A673 (cell line): Measurements from ENCODE around the gene TRPV4. TPM values are rescaled to one million over a fixed set of nuclear protein-coding genes. Genes with fewer than 3 reads are reported as not detected.

Experiments used
- BruUV-seq: library from RNA; stranded (reverse); fragments of 400-500 nt; replicated peaks from 2 replicates; lab custom pipeline; 2021; lab: Mats Ljungman, UMichigan
- CTCF ChIA-PET: fragments of 300-600 bp; sonication (Branson Sonifier 250); formaldehyde crosslinking; loops from one replicate; lab custom pipeline; 2022; ENCODE audit warnings: antibody characterized with exemption; lab: Charles Lee
- POLR2A ChIA-PET: fragments of 300-600 bp; sonication (Branson Sonifier 250); formaldehyde crosslinking; loops from one replicate; lab custom pipeline; 2022; ENCODE audit warnings: antibody characterized with exemption; ENCODE audit not compliant: low non-redundant PET; lab: Charles Lee
- DNase-seq: peaks from one replicate; pipeline ENCODE4 v3.0.0-alpha.2; 2015; ENCODE audit warnings: low spot score
- H3K27ac ChIP-seq: fragments of 200-600 bp; sonication (generic); 2 replicates; pipeline ENCODE4 v1.5.1; 2016; ENCODE audit warnings: mixed run types, low read depth, mild to moderate bottlenecking, mixed read lengths, antibody characterized with exemption, low read length; ENCODE audit not compliant: poor library complexity, severe bottlenecking
- H3K27me3 ChIP-seq: fragments of 200-600 bp; sonication (generic); replicated peaks from 2 replicates; pipeline ENCODE4 v1.6.1; 2017; ENCODE audit warnings: mixed run types, low read depth, mild to moderate bottlenecking, mixed read lengths, antibody characterized with exemption, low read length; ENCODE audit not compliant: insufficient read depth, poor library complexity
- H3K36me3 ChIP-seq: fragments of 200-600 bp; sonication (generic); 2 replicates; pipeline ENCODE4 v1.6.1; 2016; ENCODE audit warnings: mixed run types, mild to moderate bottlenecking, mixed read lengths, antibody characterized with exemption, low read length; ENCODE audit not compliant: insufficient read depth, poor library complexity, severe bottlenecking
- H3K4me1 ChIP-seq: fragments of 200-600 bp; sonication (generic); 2 replicates; pipeline ENCODE4 v1.6.1; 2017; ENCODE audit warnings: mixed run types, mild to moderate bottlenecking, mixed read lengths, antibody characterized with exemption, low read length; ENCODE audit not compliant: insufficient read depth, poor library complexity, severe bottlenecking
- H3K4me3 ChIP-seq: fragments of 200-600 bp; sonication (generic); 2 replicates; pipeline ENCODE4 v1.5.1; 2016; ENCODE audit warnings: low read depth, mixed run types, mild to moderate bottlenecking, mixed read lengths, low read length; ENCODE audit not compliant: poor library complexity, severe bottlenecking
- H3K9me3 ChIP-seq: fragments of 200-600 bp; sonication (generic); 2 replicates; pipeline ENCODE4 v1.6.1; 2016; ENCODE audit warnings: mixed run types, low read depth, mild to moderate bottlenecking, mixed read lengths, antibody characterized with exemption, low read length; ENCODE audit not compliant: poor library complexity, severe bottlenecking
- EZH2 ChIP-seq: fragments of 200-600 bp; sonication (generic); IDR thresholded peaks from 2 replicates; pipeline ENCODE4 v1.6.1; 2017; ENCODE audit warnings: borderline replicate concordance, low read depth, mild to moderate bottlenecking, mixed read lengths, antibody characterized with exemption, low read length; ENCODE audit not compliant: poor library complexity, severe bottlenecking
- intact Hi-C: fragments of 100-400 bp; cut with micrococcal nuclease; formaldehyde crosslinking; loops from one replicate; pipeline ENCODE4 v1.10.0; 2022; ENCODE audit not compliant: unreplicated experiment
- total RNA-seq: library from RNA; stranded (reverse); gene quantifications from 2 replicates; pipeline ENCODE4 v1.2.3, GENCODE V29; 2021
- TF ChIP-seq, protein P1 (sequence below): fragments of 300-800, 200-600 bp; sonication (generic); conservative IDR thresholded peaks from 2 replicates; pipeline ENCODE4 v1.5.1; 2017; ENCODE audit warnings: low read depth, mild to moderate bottlenecking, antibody characterized with exemption, low read length, moderate library complexity, mixed read lengths

Gene TRPV4
- total RNA-seq, 1 experiment from 2014 or later = 0.11 TPM

DNA sequence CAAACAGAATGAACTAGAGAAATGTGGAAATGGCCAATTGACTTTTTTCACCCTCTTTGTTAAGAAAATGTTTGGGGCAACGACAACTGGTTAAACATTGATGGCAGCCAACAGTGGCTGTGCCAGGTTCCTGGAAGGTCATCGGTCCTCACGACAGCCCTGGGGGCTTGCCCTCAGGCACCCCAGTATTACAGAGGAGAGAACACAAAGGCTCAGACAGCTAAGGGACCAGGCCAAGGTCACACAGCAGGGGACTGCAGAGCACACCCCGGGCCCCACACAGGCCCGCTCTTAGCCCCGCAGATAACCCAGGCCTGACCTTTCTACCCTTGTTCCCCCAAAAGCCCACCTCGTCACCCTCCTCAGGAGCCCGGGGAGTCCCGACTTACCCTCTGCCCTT, 1.3 kb downstream of the TRPV4 start:
- Histone ChIP-seq H3K4me1 (no peaks in the 10 kb centered on the region), H3K27ac (no peak overlapping the region), H3K27me3 (no peaks in the 10 kb centered on the region), H3K9me3 (no peaks in the 10 kb centered on the region), H3K4me3 (no peak overlapping the region), H3K36me3 (no peaks in the 10 kb centered on the region)
- ChIA-PET POLR2A (no interaction called here), CTCF (no interaction called here)
- intact Hi-C loops = no loop called here
- no TSS peak for BruUV-seq
- no peak for DNase-seq
- TF ChIP-seq, protein P1, sequence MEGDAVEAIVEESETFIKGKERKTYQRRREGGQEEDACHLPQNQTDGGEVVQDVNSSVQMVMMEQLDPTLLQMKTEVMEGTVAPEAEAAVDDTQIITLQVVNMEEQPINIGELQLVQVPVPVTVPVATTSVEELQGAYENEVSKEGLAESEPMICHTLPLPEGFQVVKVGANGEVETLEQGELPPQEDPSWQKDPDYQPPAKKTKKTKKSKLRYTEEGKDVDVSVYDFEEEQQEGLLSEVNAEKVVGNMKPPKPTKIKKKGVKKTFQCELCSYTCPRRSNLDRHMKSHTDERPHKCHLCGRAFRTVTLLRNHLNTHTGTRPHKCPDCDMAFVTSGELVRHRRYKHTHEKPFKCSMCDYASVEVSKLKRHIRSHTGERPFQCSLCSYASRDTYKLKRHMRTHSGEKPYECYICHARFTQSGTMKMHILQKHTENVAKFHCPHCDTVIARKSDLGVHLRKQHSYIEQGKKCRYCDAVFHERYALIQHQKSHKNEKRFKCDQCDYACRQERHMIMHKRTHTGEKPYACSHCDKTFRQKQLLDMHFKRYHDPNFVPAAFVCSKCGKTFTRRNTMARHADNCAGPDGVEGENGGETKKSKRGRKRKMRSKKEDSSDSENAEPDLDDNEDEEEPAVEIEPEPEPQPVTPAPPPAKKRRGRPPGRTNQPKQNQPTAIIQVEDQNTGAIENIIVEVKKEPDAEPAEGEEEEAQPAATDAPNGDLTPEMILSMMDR = no peak
- no peak for TF ChIP-seq EZH2

DNA sequence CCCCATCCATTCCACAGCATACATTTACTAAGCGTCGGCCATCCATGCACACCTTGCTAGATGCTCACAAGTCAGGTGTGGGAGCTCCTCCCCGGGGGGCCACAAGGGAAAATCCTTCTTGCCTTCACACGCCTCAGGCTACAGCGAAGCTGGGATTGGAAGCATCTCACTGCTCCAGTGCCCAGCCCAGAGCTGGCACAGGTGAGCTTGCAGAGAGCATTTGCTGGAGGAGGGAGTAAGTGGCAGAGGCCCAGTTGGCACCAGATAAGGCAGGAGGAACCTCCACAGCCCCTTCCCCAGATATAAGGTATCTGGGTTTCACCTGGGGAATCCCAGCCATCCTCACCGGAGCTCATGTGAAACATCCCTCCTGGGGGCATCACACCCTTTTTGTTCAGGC, 1.8 kb downstream of the TRPV4 start:
- CTCF ChIA-PET = interaction anchor here (0.6 kb wide), 1 partner anchor 10 kb away, joined by 4 read pairs; no protein-coding TSS in a partner anchor
- POLR2A ChIA-PET = no interaction called here
- no peaks in the 10 kb centered on the region for H3K4me1 ChIP-seq
- H3K36me3 ChIP-seq = no peaks in the 10 kb centered on the region
- H3K27me3 ChIP-seq = no peaks in the 10 kb centered on the region
- TF ChIP-seq EZH2 = no peak
- TF ChIP-seq, protein P1 = no peak
- DNase-seq = no peak
- BruUV-seq = no TSS peak
- no peaks in the 10 kb centered on the region for H3K9me3 ChIP-seq
- no peak overlapping the region for H3K4me3 ChIP-seq
- H3K27ac ChIP-seq = no peak overlapping the region
- intact Hi-C loops = no loop called here

DNA sequence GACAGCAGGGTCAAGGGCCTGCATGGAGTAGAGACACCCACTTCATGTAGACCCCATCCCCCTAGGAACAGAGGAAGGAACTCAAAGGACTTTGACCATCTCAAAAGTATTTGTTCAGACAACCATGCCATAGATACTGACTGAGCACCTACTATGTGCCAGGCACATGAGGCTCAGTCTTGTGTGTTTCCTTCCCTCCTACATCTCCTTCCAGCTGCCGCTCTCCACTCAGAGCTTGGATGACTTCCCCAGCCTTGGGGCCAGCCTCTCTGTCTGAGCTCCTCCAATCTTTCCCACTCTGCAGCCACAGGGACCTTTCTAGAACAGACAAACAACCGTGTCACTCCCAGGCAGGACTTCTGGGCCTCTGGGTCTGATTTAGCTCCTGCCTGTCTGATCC, 2.5 kb downstream of the TRPV4 start:
- DNase-seq = no peak
- ChIA-PET CTCF (no interaction called here), POLR2A (no interaction called here)
- H3K27ac ChIP-seq = no peak overlapping the region
- intact Hi-C loops = no loop called here
- BruUV-seq = no TSS peak
- H3K4me3 ChIP-seq = no peak overlapping the region
- no peaks in the 10 kb centered on the region for H3K36me3 ChIP-seq
- H3K4me1 ChIP-seq = no peaks in the 10 kb centered on the region
- H3K9me3 ChIP-seq = no peaks in the 10 kb centered on the region
- H3K27me3 ChIP-seq = no peaks in the 10 kb centered on the region
- TF ChIP-seq EZH2 = no peak
- TF ChIP-seq, protein P1 = no peak
